SU-DHL-6 (cell line): ENCODE results near the gene DNAH11.

ENCODE experiments used
- CTCF ChIP-seq: fragments of 200-600 bp; sonication (generic); IDR thresholded peaks from one replicate; pipeline ENCODE4 v1.5.1; 2017; ENCODE audit warnings: antibody characterized with exemption, mild to moderate bottlenecking, low read length, moderate library complexity; ENCODE audit not compliant: insufficient read depth, poor library complexity, severe bottlenecking
- EZH2phosphoT487 ChIP-seq: fragments of 200-600 bp; sonication (generic), shearing (Covaris generic); conservative IDR thresholded peaks from 2 replicates; pipeline ENCODE4 v1.6.1; 2018; ENCODE audit warnings: mild to moderate bottlenecking, antibody characterized with exemption, low read length, moderate library complexity, mixed read lengths

GRCh38 chr7:21653623-21654022, 110.8 kb downstream of the DNAH11 start:
- TF ChIP-seq CTCF (no peak), EZH2phosphoT487 (no peak)
